HCT116 (cell line): ENCODE results near the gene ERLIN1.

Experiments used
- CEBPB ChIP-seq: IDR thresholded peaks from 2 replicates; pipeline ENCODE4 v1.6.1; 2012; ENCODE audit warnings: low read depth
- EGR1 ChIP-seq: IDR thresholded peaks from 2 replicates; pipeline ENCODE4 v1.6.1; 2012; ENCODE audit warnings: low read depth
- EZH2 ChIP-seq: fragments of 200-600 bp; sonication (generic); IDR thresholded peaks from 2 replicates; pipeline ENCODE4 v1.6.1; 2017; ENCODE audit warnings: antibody characterized with exemption, mixed run types
- EZH2phosphoT487 ChIP-seq: fragments of 200-600 bp; IDR thresholded peaks from 2 replicates; pipeline ENCODE4 v1.6.1; 2018; ENCODE audit warnings: antibody characterized with exemption, borderline replicate concordance
- JUND ChIP-seq: IDR thresholded peaks from 2 replicates; pipeline ENCODE4 v1.6.1; 2012
- POLR2A ChIP-seq: IDR thresholded peaks from 2 replicates; pipeline ENCODE4 v1.7.0; 2011; ENCODE audit warnings: borderline replicate concordance; ENCODE audit not compliant: insufficient read depth, insufficient read length; ENCODE audit errors: extremely low read depth
- POLR2AphosphoS5 ChIP-seq: IDR thresholded peaks from 2 replicates; pipeline ENCODE4 v1.6.1; 2011; ENCODE audit warnings: mild to moderate bottlenecking, low read depth, low read length, moderate library complexity
- REST ChIP-seq: IDR thresholded peaks from 2 replicates; pipeline ENCODE4 v1.6.1; 2012; ENCODE audit warnings: low read depth
- YY1 ChIP-seq: IDR thresholded peaks from 2 replicates; pipeline ENCODE4 v1.6.1; 2011; ENCODE audit warnings: low read length, low read depth, moderate library complexity, mild to moderate bottlenecking; ENCODE audit not compliant: insufficient replicate concordance; ENCODE audit errors: extremely low read depth
- ZFX ChIP-seq: fragments of 450-650 bp; IDR thresholded peaks from 2 replicates; pipeline ENCODE4 v1.6.1; 2017
- TF ChIP-seq, protein P1 (sequence below): IDR thresholded peaks from 2 replicates; pipeline ENCODE4 v1.6.1; 2012
- TF ChIP-seq, protein P2 (sequence below), 3 experiments: fragments of 200-600 bp in 1 of 3; sonication (generic) in 1 of 3; IDR thresholded peaks in 2 of 3; conservative IDR thresholded peaks in 1 of 3; 2 replicates each; pipeline ENCODE4 v1.5.1; 2012 to 2017; ENCODE audit warnings: low read depth in 2 of 3, low read length in 2 of 3, antibody characterized with exemption in 1 of 3, borderline replicate concordance in 1 of 3, control low read depth in 1 of 3, mild to moderate bottlenecking in 1 of 3, mixed read lengths in 1 of 3, mixed run types in 1 of 3, moderate library complexity in 1 of 3; ENCODE audit not compliant: insufficient read depth in 1 of 3
- TF ChIP-seq, protein P3 (sequence below): IDR thresholded peaks from 2 replicates; pipeline ENCODE4 v1.6.1; 2012
- TF ChIP-seq, protein P4 (sequence below): IDR thresholded peaks from 2 replicates; pipeline ENCODE4 v1.6.1; 2011; ENCODE audit warnings: mild to moderate bottlenecking, low read length, moderate library complexity; ENCODE audit not compliant: insufficient replicate concordance; ENCODE audit errors: extremely low read depth

DNA sequence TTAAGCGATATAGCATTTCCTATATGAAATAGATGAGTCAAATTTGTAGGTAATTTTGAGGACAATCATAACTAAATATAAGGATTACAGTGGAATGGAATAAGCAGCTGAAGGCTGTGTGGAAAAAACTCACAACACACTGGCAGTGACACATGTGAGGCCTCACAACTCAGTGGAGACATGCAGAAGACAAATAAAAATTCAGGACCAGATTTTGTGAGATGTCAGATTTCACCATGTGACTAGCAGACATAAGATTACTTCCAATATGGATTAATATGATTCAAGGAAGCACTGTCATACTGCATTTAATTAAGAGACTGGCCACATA, 17.6 kb downstream of the ERLIN1 start:
- TF ChIP-seq POLR2A (no peak), POLR2AphosphoS5 (no peak), ZFX (no peak), CEBPB (no peak), REST (no peak), EZH2 (no peak), YY1 (no peak), EZH2phosphoT487 (no peak), EGR1 (no peak), JUND (no peak)
- TF ChIP-seq, protein P1, sequence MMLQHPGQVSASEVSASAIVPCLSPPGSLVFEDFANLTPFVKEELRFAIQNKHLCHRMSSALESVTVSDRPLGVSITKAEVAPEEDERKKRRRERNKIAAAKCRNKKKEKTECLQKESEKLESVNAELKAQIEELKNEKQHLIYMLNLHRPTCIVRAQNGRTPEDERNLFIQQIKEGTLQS: no peak
- TF ChIP-seq, protein P2, sequence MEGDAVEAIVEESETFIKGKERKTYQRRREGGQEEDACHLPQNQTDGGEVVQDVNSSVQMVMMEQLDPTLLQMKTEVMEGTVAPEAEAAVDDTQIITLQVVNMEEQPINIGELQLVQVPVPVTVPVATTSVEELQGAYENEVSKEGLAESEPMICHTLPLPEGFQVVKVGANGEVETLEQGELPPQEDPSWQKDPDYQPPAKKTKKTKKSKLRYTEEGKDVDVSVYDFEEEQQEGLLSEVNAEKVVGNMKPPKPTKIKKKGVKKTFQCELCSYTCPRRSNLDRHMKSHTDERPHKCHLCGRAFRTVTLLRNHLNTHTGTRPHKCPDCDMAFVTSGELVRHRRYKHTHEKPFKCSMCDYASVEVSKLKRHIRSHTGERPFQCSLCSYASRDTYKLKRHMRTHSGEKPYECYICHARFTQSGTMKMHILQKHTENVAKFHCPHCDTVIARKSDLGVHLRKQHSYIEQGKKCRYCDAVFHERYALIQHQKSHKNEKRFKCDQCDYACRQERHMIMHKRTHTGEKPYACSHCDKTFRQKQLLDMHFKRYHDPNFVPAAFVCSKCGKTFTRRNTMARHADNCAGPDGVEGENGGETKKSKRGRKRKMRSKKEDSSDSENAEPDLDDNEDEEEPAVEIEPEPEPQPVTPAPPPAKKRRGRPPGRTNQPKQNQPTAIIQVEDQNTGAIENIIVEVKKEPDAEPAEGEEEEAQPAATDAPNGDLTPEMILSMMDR (IDR thresholded peaks at IDR 0.05 in 2 of 3, conservative IDR thresholded peaks at IDR 0.05 in 1 of 3; ENCODE audit: borderline replicate concordance in 1 of 3, insufficient read depth in 1 of 3, low read depth in 2 of 3, low read length in 2 of 3): no peak
- TF ChIP-seq, protein P3, sequence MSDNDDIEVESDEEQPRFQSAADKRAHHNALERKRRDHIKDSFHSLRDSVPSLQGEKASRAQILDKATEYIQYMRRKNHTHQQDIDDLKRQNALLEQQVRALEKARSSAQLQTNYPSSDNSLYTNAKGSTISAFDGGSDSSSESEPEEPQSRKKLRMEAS: no peak
- TF ChIP-seq, protein P4, sequence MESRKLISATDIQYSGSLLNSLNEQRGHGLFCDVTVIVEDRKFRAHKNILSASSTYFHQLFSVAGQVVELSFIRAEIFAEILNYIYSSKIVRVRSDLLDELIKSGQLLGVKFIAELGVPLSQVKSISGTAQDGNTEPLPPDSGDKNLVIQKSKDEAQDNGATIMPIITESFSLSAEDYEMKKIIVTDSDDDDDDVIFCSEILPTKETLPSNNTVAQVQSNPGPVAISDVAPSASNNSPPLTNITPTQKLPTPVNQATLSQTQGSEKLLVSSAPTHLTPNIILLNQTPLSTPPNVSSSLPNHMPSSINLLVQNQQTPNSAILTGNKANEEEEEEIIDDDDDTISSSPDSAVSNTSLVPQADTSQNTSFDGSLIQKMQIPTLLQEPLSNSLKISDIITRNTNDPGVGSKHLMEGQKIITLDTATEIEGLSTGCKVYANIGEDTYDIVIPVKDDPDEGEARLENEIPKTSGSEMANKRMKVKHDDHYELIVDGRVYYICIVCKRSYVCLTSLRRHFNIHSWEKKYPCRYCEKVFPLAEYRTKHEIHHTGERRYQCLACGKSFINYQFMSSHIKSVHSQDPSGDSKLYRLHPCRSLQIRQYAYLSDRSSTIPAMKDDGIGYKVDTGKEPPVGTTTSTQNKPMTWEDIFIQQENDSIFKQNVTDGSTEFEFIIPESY: no peak
